CD4-positive, alpha-beta T cell (primary cell): ENCODE measurements around the gene TBCC. TPM values are rescaled to one million over a fixed set of nuclear protein-coding genes. Genes with fewer than 3 reads are reported as not detected.

Experiments
- ATAC-seq: fragments of 200-7000 bp; cut with Tn5 transposase; one replicate; pipeline ENCODE4 v1.10.0; 2022; ENCODE audit warnings: mild to moderate bottlenecking; ENCODE audit not compliant: poor library complexity
- CTCF ChIA-PET: fragments of 350-600 bp; sonication (Branson Sonifier 250); formaldehyde crosslinking; loops from one replicate; lab custom pipeline; 2021; ENCODE audit warnings: antibody characterized with exemption, inconsistent platforms; lab: Charles Lee
- POLR2A ChIA-PET: fragments of 350-600 bp; sonication (Branson Sonifier 250); formaldehyde crosslinking; loops from one replicate; lab custom pipeline; 2021; ENCODE audit warnings: antibody characterized with exemption, inconsistent platforms; lab: Charles Lee
- DNase-seq, 14 experiments: peaks; one replicate each; pipeline ENCODE4 v3.0.0-alpha.2; 2013 to 2020; ENCODE audit warnings: mixed read lengths in 2 of 14
- H3K27ac ChIP-seq, 2 donors: one replicate each; pipeline versions ENCODE4 v1.5.1 to v1.7.0; 2013; ENCODE audit warnings: low read length in 2 of 2, low read depth in 1 of 2, mild to moderate bottlenecking in 1 of 2
- H3K27me3 ChIP-seq, 2 experiments: 1 replicate in 1 of 2; 2 replicates in 1 of 2; pipeline versions ENCODE4 v1.6.1 to v1.7.0; 2013; ENCODE audit warnings: low read length in 2 of 2, control low read depth in 1 of 2, mild to moderate bottlenecking in 1 of 2, moderate library complexity in 1 of 2; ENCODE audit not compliant: insufficient read depth in 2 of 2, control insufficient read depth in 1 of 2
- H3K36me3 ChIP-seq: one replicate; pipeline ENCODE4 v1.6.1; 2013; ENCODE audit warnings: low read length, control low read depth; ENCODE audit not compliant: insufficient read depth
- H3K4me1 ChIP-seq: one replicate; pipeline ENCODE4 v1.6.1; 2013; ENCODE audit warnings: low read length, control low read depth; ENCODE audit not compliant: insufficient read depth
- H3K4me3 ChIP-seq: one replicate; pipeline ENCODE4 v1.5.1; 2013; ENCODE audit warnings: mild to moderate bottlenecking, low read length, moderate library complexity
- H3K9me3 ChIP-seq, 2 experiments: 1 replicate in 1 of 2; 2 replicates in 1 of 2; pipeline versions ENCODE4 v1.6.1 to v1.7.0; 2013; ENCODE audit warnings: low read length in 2 of 2, mild to moderate bottlenecking in 2 of 2, control low read depth in 1 of 2, moderate library complexity in 1 of 2; ENCODE audit not compliant: control insufficient read depth in 1 of 2, insufficient read depth in 1 of 2
- H3K27ac Mint-ChIP-seq: one replicate; pipeline ENCODE4 v1.8.0; 2020; ENCODE audit warnings: mixed read lengths
- H3K27me3 Mint-ChIP-seq: one replicate; pipeline ENCODE4 v1.8.0; 2021; ENCODE audit warnings: mixed read lengths
- H3K36me3 Mint-ChIP-seq: one replicate; pipeline ENCODE4 v1.8.0; 2021; ENCODE audit warnings: low read depth, mixed read lengths
- H3K4me1 Mint-ChIP-seq: one replicate; pipeline ENCODE4 v1.8.0; 2021; ENCODE audit warnings: low read depth, mixed read lengths
- H3K4me3 Mint-ChIP-seq: one replicate; pipeline ENCODE4 v1.8.0; 2020; ENCODE audit warnings: mild to moderate bottlenecking, mixed read lengths
- H3K9me3 Mint-ChIP-seq: one replicate; pipeline ENCODE4 v1.8.0; 2020; ENCODE audit warnings: mixed read lengths
- intact Hi-C, 2 experiments: fragments of 100-400 bp; cut with DNase I in 1 of 2; cut with micrococcal nuclease in 1 of 2; formaldehyde crosslinking; loops; one replicate each; pipeline versions ENCODE4 v1.15.1 to v1.9.0; 2023 to 2025; cut with DNase I, micrococcal nuclease
- total RNA-seq, 174 experiments: library from RNA in 2 of 174; stranded (reverse) in 2 of 174; gene quantifications; one replicate each; pipeline ENCODE4 v1.2.3 and lab custom pipeline; 2021 to 2026
- TF ChIP-seq, protein P1 (sequence below): fragments of 200-600 bp; IDR thresholded peaks from one replicate; pipeline ENCODE4 v1.8.0; 2022; ENCODE audit warnings: antibody characterized with exemption, mild to moderate bottlenecking

Gene TBCC
- total RNA-seq, 2 experiments from 2014 or later, result 67.3 to 68.3 TPM

- Mint-ChIP-seq H3K4me1 (no peaks in the 10 kb centered on the region), H3K27me3 (no peaks in the 10 kb centered on the region), H3K4me3 (no peak overlapping the region), H3K27ac (no peak overlapping the region), H3K36me3 (no peaks in the 10 kb centered on the region), H3K9me3 (no peaks in the 10 kb centered on the region)
- no peak for ATAC-seq
- Histone ChIP-seq H3K4me3 (no peak overlapping the region), H3K9me3 (peaks cover 0 to 9% of the 10 kb centered on the region in 2 experiments), H3K27ac (no peak overlapping the region), H3K27me3 (no peaks in the 10 kb centered on the region), H3K4me1 (no peaks in the 10 kb centered on the region), H3K36me3 (no peaks in the 10 kb centered on the region)
- no peak for DNase-seq
- ChIA-PET CTCF (no interaction called here), POLR2A (no interaction called here)
- TF ChIP-seq, protein P1, sequence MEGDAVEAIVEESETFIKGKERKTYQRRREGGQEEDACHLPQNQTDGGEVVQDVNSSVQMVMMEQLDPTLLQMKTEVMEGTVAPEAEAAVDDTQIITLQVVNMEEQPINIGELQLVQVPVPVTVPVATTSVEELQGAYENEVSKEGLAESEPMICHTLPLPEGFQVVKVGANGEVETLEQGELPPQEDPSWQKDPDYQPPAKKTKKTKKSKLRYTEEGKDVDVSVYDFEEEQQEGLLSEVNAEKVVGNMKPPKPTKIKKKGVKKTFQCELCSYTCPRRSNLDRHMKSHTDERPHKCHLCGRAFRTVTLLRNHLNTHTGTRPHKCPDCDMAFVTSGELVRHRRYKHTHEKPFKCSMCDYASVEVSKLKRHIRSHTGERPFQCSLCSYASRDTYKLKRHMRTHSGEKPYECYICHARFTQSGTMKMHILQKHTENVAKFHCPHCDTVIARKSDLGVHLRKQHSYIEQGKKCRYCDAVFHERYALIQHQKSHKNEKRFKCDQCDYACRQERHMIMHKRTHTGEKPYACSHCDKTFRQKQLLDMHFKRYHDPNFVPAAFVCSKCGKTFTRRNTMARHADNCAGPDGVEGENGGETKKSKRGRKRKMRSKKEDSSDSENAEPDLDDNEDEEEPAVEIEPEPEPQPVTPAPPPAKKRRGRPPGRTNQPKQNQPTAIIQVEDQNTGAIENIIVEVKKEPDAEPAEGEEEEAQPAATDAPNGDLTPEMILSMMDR, result no peak
- intact Hi-C loops, result no loop called here
These were observed 36.0 kb downstream of the TBCC start for GRCh38 chr6:42709871-42710270.

GRCh38 chr6:42708096-42708495 is 37.8 kb downstream of the TBCC start:
- H3K36me3 Mint-ChIP-seq, result no peaks in the 10 kb centered on the region
- ChIA-PET POLR2A (no interaction called here), CTCF (no interaction called here)
- Histone ChIP-seq H3K27me3 (no peaks in the 10 kb centered on the region), H3K4me1 (no peaks in the 10 kb centered on the region), H3K36me3 (no peaks in the 10 kb centered on the region), H3K9me3 (peaks cover 0 to 9% of the 10 kb centered on the region in 2 experiments), H3K27ac (no peak overlapping the region), H3K4me3 (no peak overlapping the region)
- H3K9me3 Mint-ChIP-seq, result no peaks in the 10 kb centered on the region
- ATAC-seq (no peak), DNase-seq (no peak)
- H3K4me3 Mint-ChIP-seq, result no peak overlapping the region
- intact Hi-C loops, result no loop called here
- no peaks in the 10 kb centered on the region for H3K4me1 Mint-ChIP-seq
- TF ChIP-seq, protein P1, result no peak
- H3K27ac Mint-ChIP-seq, result no peak overlapping the region
- no peaks in the 10 kb centered on the region for H3K27me3 Mint-ChIP-seq

- no peak for DNase-seq
- H3K27ac ChIP-seq, result no peak overlapping the region
- CTCF ChIA-PET, result no interaction called here
- no peaks in the 10 kb centered on the region for H3K36me3 ChIP-seq
- TF ChIP-seq, protein P1, result no peak
- no peaks in the 10 kb centered on the region for H3K4me1 ChIP-seq
- intact Hi-C loops, result no loop called here
- no peak overlapping the region for H3K4me3 Mint-ChIP-seq
- H3K4me1 Mint-ChIP-seq, result no peaks in the 10 kb centered on the region
- POLR2A ChIA-PET, result interaction anchor here (0.6 kb wide), 1 partner anchor 64 kb away, joined by 3 read pairs; no protein-coding TSS in a partner anchor
- H3K9me3 Mint-ChIP-seq, result no peaks in the 10 kb centered on the region
- H3K9me3 ChIP-seq, result peaks cover 0 to 9% of the 10 kb centered on the region in 2 experiments
- H3K27me3 Mint-ChIP-seq, result no peaks in the 10 kb centered on the region
- no peak overlapping the region for H3K4me3 ChIP-seq
- H3K36me3 Mint-ChIP-seq, result no peaks in the 10 kb centered on the region
- H3K27ac Mint-ChIP-seq, result no peak overlapping the region
- ATAC-seq, result no peak
- H3K27me3 ChIP-seq, result no peaks in the 10 kb centered on the region
These were observed 38.3 kb downstream of the TBCC start for GRCh38 chr6:42707595-42707994.
